Mucosa of rectum (tissue), 2 donors: ENCODE measurements around the gene CD63.

ENCODE experiments used
- H3K27ac ChIP-seq, 2 donors: one replicate each; pipeline ENCODE4 v1.7.0; 2013; ENCODE audit warnings: inconsistent platforms in 2 of 2, low read depth in 2 of 2, low read length in 2 of 2
- H3K27me3 ChIP-seq, 2 donors: one replicate each; pipeline ENCODE4 v1.7.0; 2013; ENCODE audit warnings: low read length in 2 of 2; ENCODE audit not compliant: control insufficient read depth in 2 of 2, insufficient read depth in 2 of 2
- H3K36me3 ChIP-seq, 2 donors: one replicate each; pipeline ENCODE4 v1.7.0; 2013; ENCODE audit warnings: low read length in 2 of 2; ENCODE audit not compliant: control insufficient read depth in 2 of 2, insufficient read depth in 2 of 2
- H3K4me1 ChIP-seq, 2 donors: one replicate each; pipeline ENCODE4 v1.7.0; 2013; ENCODE audit warnings: low read length in 2 of 2, mild to moderate bottlenecking in 1 of 2; ENCODE audit not compliant: control insufficient read depth in 2 of 2, insufficient read depth in 2 of 2
- H3K4me3 ChIP-seq, 2 donors: one replicate each; pipeline ENCODE4 v1.7.0; 2013; ENCODE audit warnings: low read length in 2 of 2
- H3K9ac ChIP-seq, 2 donors: one replicate each; pipeline ENCODE4 v1.7.0; 2013; ENCODE audit warnings: low read length in 2 of 2, low read depth in 1 of 2, mild to moderate bottlenecking in 1 of 2
- H3K9me3 ChIP-seq, 2 donors: one replicate each; pipeline ENCODE4 v1.7.0; 2013; ENCODE audit warnings: low read length in 2 of 2; ENCODE audit not compliant: control insufficient read depth in 2 of 2
- donor health status: healthy.
- donor health status: Normal muscosa, but diverticular disease.

CD63 gene

DNA sequence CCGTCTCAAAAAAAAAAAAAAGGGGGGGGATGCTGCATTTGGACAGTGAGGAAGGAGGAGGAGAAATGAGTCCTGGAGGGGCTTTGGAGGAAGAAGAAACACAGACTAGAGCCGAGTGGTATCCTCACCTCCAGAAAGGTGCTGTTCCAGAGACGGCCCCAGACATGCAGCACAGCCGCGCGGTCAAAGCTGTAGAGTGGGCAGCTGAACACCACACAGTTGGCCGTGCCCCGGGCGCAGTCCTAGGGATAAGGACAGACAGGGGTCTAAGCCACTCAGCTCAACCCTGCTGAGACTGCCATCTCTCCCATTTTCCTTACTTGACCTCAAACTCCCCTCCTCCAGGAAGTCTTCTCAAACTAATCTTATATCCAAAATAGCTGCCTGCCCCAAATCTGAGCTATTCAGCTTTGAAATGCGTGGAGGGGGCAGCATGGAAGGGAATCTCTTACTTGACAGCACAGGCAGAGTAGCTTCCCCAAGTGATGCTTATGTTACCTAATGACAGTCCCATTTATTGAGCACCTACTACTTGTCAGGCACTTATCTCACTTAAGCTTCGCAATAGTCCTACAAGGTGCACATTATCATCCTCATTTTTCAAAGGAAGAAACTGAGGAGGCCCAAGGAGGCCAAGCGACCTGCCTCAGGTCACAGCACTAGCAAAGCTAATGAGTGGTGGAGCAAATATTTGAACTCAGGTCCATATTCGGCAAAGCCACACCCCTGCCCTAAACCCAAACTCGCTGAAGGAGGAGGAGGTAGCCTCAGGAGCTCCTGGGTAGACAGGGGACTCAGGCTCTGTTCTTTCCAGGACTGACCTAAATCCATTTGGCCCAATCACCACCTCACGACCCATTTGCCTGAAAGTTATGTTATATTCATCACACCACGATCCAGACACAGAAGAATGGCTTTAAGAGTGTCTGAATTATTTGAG lies 39.8 kb downstream of the CD63 start:
- Histone ChIP-seq H3K9ac (no peak overlapping the region), H3K4me1 (no peaks in the 10 kb centered on the region), H3K9me3 (no peaks in the 10 kb centered on the region), H3K36me3 (peaks cover 0 to 7% of the 10 kb centered on the region in 2 donors), H3K27ac (no peak overlapping the region), H3K4me3 (no peak overlapping the region), H3K27me3 (no peaks in the 10 kb centered on the region)

DNA sequence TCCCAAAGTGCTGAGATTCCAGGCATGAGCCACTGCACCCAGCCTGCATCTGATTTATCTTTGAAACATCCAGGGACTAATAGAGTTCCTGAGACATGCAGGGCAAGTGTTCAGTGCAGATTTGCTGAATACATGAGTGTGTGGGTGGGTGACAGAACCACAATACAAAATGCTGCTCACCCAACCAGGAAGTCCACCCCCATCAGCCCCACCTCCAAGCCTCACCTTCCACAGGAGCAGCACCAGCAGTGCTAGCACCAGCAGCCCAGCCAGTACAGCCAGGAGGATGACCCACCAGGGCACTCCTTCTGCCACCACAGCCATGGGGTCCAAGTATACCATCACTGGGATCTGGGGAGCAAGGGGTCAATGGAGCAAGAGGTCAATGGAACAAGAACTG lies 41.1 kb downstream of the CD63 start:
- H3K4me1 ChIP-seq = peaks cover 3% of the 10 kb centered on the region in 2 donors
- H3K9ac ChIP-seq = no peak overlapping the region
- peaks cover 0 to 5% of the 10 kb centered on the region in 2 donors for H3K36me3 ChIP-seq
- H3K4me3 ChIP-seq = no peak overlapping the region
- H3K27ac ChIP-seq = no peak overlapping the region
- no peaks in the 10 kb centered on the region for H3K9me3 ChIP-seq
- H3K27me3 ChIP-seq = no peaks in the 10 kb centered on the region

DNA sequence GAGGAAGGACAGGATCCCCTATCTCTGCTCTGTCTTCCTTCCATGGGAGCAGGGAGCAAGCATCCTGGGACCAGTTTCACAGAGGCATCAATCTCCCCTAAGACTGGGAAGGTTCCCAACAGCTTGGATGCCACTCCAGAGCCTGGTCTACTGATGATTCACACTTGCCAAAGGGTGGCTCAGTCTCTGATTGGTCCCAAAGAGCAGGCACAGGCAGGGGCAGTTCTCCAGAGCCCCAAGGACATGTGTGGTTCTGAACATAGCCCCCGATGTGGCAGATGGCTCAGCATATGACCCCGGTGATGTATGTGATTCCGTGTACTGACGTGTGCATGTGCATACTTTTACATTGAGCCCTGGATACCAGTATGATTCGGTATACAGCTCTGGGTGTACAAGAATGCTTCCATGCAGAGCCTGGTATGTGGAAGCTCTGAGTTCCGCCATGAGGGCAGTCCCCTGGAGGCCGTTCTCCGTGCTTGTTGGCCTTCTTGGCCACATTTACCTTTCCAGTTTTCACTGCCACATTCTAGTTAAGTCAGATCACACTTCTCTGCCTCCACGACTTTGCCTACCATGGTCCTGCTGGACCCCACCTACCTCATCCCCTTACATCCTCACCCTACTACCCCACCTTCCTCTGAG lies 42.3 kb downstream of the CD63 start:
- peaks cover 0 to 5% of the 10 kb centered on the region in 2 donors for H3K36me3 ChIP-seq
- no peak overlapping the region for H3K27ac ChIP-seq
- no peaks in the 10 kb centered on the region for H3K27me3 ChIP-seq

DNA sequence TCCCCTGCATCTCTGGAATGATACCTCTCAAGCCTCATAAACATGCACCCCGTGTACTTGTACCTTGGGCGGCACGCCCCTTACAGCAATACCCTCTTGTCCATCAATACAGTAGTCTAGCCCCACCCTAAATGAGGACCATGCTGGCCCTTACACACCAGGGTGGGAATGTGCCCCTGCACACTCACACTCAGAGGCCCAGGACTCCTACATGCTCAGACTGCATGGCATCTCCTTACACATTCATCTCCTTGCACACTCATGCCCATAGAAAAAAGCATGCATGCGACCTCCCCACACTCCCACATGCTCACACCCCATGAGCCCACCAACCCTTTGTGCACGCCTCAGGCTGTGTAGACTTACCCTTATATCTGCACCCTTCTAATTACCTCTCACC lies 43.1 kb downstream of the CD63 start:
- Histone ChIP-seq H3K9ac (no peak overlapping the region), H3K27ac (no peak overlapping the region), H3K4me3 (no peak overlapping the region), H3K4me1 (peaks cover 7 to 13% of the 10 kb centered on the region in 2 donors), H3K27me3 (no peaks in the 10 kb centered on the region), H3K9me3 (no peaks in the 10 kb centered on the region), H3K36me3 (peaks cover 0 to 5% of the 10 kb centered on the region in 2 donors)

More for the DNA sequence above, 42.3 kb downstream of the CD63 start:
- Histone ChIP-seq H3K9me3 (no peaks in the 10 kb centered on the region), H3K4me3 (no peak overlapping the region), H3K9ac (no peak overlapping the region), H3K4me1 (peaks cover 5 to 8% of the 10 kb centered on the region in 2 donors)

DNA sequence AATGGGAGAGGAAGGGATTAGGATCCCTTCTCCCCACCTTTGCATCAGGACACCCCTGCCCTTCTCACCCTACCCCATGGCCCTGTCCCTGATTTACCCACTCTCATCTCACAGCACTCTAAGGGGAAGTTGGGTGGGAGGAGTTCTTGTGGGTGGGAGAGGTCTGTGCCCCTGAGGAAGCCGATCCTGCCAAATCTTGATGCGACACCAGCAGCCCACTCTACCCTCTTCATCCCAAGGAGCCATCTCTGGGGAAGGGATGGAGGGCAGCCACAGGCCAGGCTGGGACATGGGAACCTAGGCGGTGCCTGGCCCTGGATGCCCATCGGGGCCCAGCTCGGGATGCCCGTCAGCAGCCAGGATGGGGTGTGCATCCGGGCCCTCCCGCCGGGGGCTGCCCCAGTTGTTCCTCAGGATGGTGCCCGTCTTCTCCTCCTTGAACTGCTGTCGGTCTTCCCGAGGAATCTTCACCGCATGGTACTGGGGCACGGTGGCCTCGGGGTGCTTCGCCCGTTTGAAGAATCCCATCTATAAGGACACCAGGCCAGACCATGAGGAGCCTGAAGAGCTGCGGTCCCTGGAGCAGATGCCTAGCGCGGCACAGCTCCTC lies 43.9 kb downstream of the CD63 start:
- Histone ChIP-seq H3K27ac (no peak overlapping the region), H3K9ac (no peak overlapping the region), H3K4me1 (peaks cover 7 to 13% of the 10 kb centered on the region in 2 donors), H3K27me3 (no peaks in the 10 kb centered on the region), H3K9me3 (no peaks in the 10 kb centered on the region), H3K36me3 (peaks cover 0 to 5% of the 10 kb centered on the region in 2 donors), H3K4me3 (no peak overlapping the region)

- H3K4me1 ChIP-seq = peaks cover 7 to 13% of the 10 kb centered on the region in 2 donors
- peaks cover 0 to 5% of the 10 kb centered on the region in 2 donors for H3K36me3 ChIP-seq
- no peak overlapping the region for H3K4me3 ChIP-seq
- no peak overlapping the region for H3K9ac ChIP-seq
- H3K27me3 ChIP-seq = no peaks in the 10 kb centered on the region
- H3K27ac ChIP-seq = no peak overlapping the region
- H3K9me3 ChIP-seq = no peaks in the 10 kb centered on the region
Observed at GRCh38 chr12:55683676-55684075, 45.1 kb downstream of the CD63 start.

- H3K4me1 ChIP-seq = peaks cover 7 to 13% of the 10 kb centered on the region in 2 donors
- no peaks in the 10 kb centered on the region for H3K27me3 ChIP-seq
- no peaks in the 10 kb centered on the region for H3K9me3 ChIP-seq
- H3K9ac ChIP-seq = peak overlapping the region; percentile 28 to 58
- peak overlapping the region in 1 of 2 donors; percentile 46 for H3K27ac ChIP-seq
- H3K4me3 ChIP-seq = peak overlapping the region; percentile 68 to 81
- H3K36me3 ChIP-seq = peaks cover 0 to 3% of the 10 kb centered on the region in 2 donors
Observed at GRCh38 chr12:55682087-55682796, 46.6 kb downstream of the CD63 start.

- peak overlapping the region; percentile 28 to 58 for H3K9ac ChIP-seq
- H3K27ac ChIP-seq = peak overlapping the region; percentile 39 to 46
Observed at GRCh38 chr12:55681142-55682077, 47.4 kb downstream of the CD63 start.

DNA sequence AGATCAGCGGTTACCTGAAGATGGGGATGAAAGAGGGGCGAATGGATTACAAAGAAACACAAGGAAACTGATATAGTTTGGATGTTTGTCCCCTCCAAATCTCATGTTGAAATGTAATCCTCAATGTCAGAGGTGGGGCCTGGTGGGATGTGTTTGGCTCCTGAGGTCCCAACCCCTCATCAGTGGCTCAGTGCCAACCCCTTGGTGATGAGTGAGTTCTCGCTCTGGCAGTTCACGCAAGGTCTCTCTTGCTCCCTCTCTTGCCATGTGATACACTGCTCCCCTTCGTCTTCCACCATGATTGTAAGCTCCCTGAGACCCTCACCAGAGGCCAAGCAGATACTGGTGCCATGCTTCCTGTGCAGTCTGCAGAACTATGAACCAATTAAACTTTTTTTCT lies 49.1 kb downstream of the CD63 start:
- Histone ChIP-seq H3K36me3 (no peaks in the 10 kb centered on the region), H3K9ac (no peak overlapping the region), H3K4me1 (peaks cover 9 to 13% of the 10 kb centered on the region in 2 donors), H3K27me3 (no peaks in the 10 kb centered on the region), H3K4me3 (no peak overlapping the region), H3K9me3 (no peaks in the 10 kb centered on the region), H3K27ac (no peak overlapping the region)

More at GRCh38 chr12:55681142-55682077, 47.4 kb downstream of the CD63 start:
- peaks cover 8 to 13% of the 10 kb centered on the region in 2 donors for H3K4me1 ChIP-seq
- peaks cover 0 to under 1% of the 10 kb centered on the region in 2 donors for H3K36me3 ChIP-seq
- no peaks in the 10 kb centered on the region for H3K9me3 ChIP-seq
- no peaks in the 10 kb centered on the region for H3K27me3 ChIP-seq
- peak overlapping the region; percentile 68 to 81 for H3K4me3 ChIP-seq
